ENCODE measurements around the gene SLC35B4.
"Not testable (repeated sequence)": the region's sequence is repeated elsewhere in the genome, so short reads cannot be mapped to it uniquely, and the experiment has no call there.

SLC35B4 gene

GRCh38 chr7:134331393-134331792, 14.7 kb upstream of the SLC35B4 start:
- DNase-seq: no peak

GRCh38 chr7:134330974-134331373, 14.2 kb upstream of the SLC35B4 start:
- no peak for DNase-seq

- no peak for DNase-seq
Measured at GRCh38 chr7:134329614-134330346, 13.1 kb upstream of the SLC35B4 start.

GRCh38 chr7:134328900-134329299, 12.2 kb upstream of the SLC35B4 start:
- DNase-seq: no peak

- no peak for DNase-seq
Measured at GRCh38 chr7:134327896-134328295, 11.2 kb upstream of the SLC35B4 start.

GRCh38 chr7:134324107-134324506, 7.4 kb upstream of the SLC35B4 start:
- DNase-seq: no peak

- no peak for DNase-seq
Measured at GRCh38 chr7:134320201-134320600, 3.5 kb upstream of the SLC35B4 start.

- no peak for DNase-seq
Measured at GRCh38 chr7:134318443-134318842, 1.7 kb upstream of the SLC35B4 start.

DNA sequence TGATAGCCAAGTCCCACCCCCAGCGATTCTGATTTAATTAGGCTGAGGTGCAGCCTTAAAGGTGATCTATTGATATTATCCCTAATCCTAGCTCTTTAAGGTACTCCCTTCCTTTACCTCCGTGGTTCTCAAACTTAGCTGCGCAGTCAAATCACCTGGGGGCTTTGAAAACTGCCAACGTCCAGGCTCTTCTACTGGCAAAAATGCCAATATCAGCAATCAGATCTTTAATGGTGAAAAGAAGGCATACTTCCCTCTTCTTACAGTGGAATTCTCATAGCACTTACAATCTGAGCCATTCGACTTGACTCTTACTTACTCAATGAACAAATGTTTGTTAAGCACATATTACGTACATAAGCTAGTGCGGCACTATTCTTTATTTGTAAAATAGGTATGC, 704 bp upstream of the SLC35B4 start:
- DNase-seq: no peak

DNA sequence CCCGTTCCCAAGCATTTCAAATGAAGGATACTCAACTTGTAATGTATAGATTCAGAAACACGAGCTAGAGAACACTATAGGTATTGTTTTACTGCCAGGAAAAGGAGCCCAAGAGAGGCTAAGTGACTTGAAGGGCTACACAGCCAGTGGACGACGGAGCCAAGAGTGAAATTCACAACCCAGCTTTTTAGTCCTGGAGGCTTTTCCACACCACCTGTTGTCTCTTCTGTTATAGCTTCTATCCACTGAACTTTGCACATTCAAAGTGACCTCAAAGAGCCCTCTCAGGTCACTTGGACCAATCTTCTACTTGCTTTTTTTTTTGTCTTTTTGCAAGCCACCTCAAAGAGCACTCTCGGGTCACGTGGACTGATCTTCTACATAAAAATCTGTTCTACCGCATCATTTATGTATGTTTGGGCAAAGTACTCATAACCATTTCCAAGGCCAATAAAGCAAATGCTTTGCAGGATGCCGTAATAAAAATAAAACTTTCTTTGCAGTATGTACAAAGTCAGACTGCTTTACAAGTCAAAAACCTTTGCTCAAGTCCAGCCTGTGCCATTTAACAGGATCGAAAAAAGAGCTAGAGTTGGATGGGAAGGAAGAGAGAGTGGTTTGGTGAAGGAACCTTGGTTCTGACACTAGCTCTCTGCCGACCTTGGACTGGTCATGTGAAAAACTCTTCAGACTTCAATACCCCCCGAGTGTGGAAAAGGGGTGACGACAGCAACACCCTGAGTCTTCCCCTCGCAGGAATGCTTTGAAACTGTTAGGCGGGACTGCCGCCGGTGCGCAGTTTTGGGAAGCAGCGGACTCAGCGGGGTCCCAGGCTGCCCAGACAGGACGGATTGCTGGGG, 821 bp downstream of the SLC35B4 start:
- DNase-seq: no peak

GRCh38 chr7:134313543-134313942, 3.2 kb downstream of the SLC35B4 start:
- DNase-seq: no peak

GRCh38 chr7:134312717-134313116, 4.0 kb downstream of the SLC35B4 start:
- DNase-seq: no peak

GRCh38 chr7:134311807-134312206, 4.9 kb downstream of the SLC35B4 start:
- no peak for DNase-seq

GRCh38 chr7:134308548-134308947, 8.2 kb downstream of the SLC35B4 start:
- DNase-seq: no peak

- no peak for DNase-seq
Measured at GRCh38 chr7:134307320-134307719, 9.4 kb downstream of the SLC35B4 start.

GRCh38 chr7:134302120-134302519, 14.6 kb downstream of the SLC35B4 start:
- no peak for DNase-seq

- DNase-seq: no peak
Measured at GRCh38 chr7:134301592-134301991, 15.1 kb downstream of the SLC35B4 start.

DNA sequence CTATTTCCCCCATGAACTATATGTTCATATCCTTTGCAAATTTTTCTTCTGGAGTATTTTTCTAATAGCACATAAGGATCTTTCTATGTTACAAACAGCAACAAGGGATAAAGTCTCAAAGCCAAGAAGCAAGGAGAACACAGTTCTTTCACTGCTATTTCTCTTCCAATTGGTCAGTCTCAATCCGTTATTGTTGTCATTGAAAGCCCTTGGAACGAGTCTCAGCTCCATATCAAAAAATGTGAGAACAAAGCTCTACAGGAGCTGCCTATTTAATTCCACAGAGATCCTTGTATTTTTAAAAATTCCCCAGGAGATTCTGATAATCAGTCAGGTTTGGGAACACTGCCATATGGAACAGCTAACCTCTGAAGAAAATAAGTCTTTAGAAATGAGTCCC, 15.7 kb downstream of the SLC35B4 start:
- no peak for DNase-seq

- DNase-seq: no peak
Measured at GRCh38 chr7:134298902-134299683, 17.6 kb downstream of the SLC35B4 start.

DNA sequence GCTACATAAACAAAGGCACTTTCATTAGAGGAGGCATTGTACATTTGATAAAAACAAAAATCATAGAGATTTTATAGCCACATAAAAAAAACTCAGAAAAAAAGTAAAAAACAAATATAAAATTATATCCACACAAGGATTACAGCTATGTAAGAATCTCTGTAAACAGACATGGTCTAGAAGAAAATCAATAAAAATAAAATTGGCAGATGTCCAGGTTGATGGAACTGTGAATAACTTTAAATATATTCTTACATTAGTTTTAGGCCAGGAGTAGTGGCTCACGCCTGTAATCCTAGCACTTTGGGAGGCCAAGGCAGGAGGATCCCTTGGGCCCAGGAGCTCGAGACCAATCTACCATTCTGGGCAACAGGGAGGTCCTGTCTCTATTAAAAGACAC, 19.2 kb downstream of the SLC35B4 start:
- no peak for DNase-seq

DNA sequence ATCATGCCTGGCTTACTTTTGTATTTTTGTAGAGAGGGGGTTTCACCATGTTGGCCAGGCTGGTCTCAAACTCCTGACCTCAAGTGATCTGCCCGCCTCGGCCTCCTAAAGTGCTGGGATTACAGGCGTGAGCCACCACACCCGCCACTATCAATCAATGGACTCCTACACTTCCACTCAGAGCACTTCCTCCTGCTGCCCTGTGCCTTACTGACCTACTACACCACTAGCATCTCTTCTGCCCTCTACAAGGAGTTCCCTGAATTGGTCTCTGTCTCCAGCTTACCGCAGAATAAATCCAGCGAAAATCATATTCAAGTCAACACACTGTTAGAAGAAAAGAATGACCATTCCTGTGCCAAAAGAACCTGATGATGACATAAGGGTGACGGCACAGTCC, 20.7 kb downstream of the SLC35B4 start:
- not testable (repeated sequence) for DNase-seq

GRCh38 chr7:134293002-134293740, 23.6 kb downstream of the SLC35B4 start:
- DNase-seq: no peak

DNA sequence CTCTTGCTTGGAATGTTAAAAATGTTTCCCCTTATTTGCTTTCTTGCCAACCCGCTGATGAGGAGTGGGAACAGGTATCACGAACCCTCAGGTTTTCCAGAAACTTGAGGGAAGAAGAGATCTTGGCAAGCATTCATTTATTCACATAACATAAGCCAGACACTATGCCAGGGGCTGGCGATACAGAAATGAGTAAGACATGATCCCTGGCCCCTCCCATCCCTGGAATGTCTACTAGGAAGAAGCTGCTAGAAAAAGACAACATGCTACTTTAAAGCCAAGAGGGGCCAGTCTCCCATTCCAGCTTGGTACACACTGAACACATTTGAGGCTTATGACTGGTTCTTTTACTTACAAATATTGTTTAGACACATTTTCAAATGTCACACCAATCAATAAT, 26.4 kb downstream of the SLC35B4 start:
- no peak for DNase-seq
